NCI-H2107 treated with DMSO at 0.1 percent for 48 hours (cell line): ENCODE results near the gene TSPYL2.

Experiments used
- DNase-seq: peaks from one replicate; lab custom pipeline; 2025; ENCODE audit not compliant: unreplicated experiment; lab: John Stamatoyannopoulos, UW

Gene TSPYL2

DNA sequence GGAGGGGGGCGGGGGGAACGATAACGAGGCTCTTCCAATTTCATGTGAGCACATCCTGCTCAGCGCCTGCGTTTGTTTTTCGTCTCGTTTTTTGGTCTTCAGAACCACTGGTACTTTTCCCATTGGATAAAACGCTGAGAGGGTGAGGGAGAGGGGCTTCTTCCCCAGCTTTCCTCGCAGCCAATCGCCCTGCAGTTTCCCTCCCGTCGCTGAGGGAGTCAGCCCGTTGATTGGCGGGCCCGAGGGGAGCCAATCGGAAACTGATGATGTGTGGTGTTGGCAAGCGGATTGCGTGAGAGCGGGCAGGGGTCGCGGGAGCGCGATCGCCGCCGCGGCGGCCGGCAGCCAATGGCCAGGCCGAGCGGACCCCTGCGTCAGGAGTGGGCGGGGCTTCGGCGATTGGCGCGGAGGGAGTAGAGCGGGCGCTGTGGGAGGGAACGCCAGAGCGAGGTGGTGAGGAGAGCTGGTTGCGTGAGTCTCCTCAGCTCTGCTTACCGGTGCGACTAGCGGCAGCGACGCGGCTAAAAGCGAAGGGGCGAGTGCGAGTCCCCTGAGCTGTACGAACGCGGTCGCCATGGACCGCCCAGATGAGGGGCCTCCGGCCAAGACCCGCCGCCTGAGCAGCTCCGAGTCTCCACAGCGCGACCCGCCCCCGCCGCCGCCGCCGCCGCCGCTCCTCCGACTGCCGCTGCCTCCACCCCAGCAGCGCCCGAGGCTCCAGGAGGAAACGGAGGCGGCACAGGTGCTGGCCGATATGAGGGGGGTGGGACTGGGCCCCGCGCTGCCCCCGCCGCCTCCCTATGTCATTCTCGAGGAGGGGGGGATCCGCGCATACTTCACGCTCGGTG is at the start of gene TSPYL2:
TSPYL2 (plus strand) TSS at position 443 of the 848 bp plus-strand sequence; CDS start at position 575, 132 bp downstream.
- peak; percentile 95 for DNase-seq

DNA sequence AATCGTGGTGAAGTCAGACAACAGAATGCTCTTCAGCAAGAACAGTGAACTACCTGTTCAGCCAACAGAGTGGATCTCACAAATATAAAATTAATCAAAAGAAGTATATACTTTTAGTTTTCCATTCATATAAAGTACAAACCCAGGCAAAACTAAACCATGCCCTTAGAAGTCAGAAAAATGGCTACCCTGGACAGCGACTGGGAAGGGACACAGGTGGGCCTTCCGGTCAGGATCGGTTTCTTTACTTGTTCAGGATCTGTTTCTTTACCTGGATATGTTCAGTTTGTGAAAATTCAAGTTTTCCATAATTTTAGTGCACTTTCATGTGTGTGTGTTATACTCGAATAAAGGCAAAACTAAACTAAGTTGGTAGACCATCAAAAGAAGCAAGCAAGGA is 46.0 kb upstream of the TSPYL2 start:
- DNase-seq = no peak

DNA sequence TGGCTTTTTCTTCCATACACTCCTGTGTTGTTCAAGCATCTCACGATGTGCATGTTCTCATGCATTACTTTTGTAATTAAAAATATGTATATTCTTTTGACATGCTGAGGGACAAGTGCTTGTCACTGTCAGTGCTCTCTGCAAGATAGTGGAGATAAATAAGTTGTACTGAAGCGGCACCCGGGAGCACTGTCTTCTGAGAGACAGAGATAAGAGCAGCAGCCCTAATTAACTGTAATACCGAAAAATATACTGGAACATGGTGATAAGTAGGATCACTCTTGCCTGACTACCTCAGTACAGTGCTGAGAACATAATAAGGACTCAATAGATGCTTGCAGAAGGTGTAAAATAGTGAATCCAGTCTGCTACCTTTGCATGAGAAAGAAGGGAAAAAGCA is 42.9 kb upstream of the TSPYL2 start:
- no peak for DNase-seq

GRCh38 chrX:53044995-53045394 is 37.2 kb upstream of the TSPYL2 start:
- peak; percentile 21 for DNase-seq

DNA sequence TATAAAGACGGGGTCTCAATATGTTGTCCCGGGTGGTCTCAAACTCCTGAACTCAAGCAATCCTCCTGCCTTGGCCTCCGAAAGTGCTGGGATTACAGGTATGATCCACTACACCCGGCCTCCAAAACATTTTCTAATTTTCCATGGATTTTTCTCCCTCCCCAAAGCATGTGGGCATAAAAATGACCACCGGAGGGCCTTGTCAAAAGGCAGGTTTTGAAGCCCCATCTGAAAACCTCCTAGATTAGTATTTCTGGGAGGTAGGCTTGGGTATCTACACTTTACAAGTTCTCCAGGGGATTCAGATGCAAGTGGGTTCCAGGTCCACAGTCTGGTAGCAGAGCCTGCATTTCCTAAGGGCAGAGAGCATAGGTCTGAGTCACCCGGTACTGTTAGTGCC is 34.9 kb upstream of the TSPYL2 start:
- DNase-seq = no peak

DNA sequence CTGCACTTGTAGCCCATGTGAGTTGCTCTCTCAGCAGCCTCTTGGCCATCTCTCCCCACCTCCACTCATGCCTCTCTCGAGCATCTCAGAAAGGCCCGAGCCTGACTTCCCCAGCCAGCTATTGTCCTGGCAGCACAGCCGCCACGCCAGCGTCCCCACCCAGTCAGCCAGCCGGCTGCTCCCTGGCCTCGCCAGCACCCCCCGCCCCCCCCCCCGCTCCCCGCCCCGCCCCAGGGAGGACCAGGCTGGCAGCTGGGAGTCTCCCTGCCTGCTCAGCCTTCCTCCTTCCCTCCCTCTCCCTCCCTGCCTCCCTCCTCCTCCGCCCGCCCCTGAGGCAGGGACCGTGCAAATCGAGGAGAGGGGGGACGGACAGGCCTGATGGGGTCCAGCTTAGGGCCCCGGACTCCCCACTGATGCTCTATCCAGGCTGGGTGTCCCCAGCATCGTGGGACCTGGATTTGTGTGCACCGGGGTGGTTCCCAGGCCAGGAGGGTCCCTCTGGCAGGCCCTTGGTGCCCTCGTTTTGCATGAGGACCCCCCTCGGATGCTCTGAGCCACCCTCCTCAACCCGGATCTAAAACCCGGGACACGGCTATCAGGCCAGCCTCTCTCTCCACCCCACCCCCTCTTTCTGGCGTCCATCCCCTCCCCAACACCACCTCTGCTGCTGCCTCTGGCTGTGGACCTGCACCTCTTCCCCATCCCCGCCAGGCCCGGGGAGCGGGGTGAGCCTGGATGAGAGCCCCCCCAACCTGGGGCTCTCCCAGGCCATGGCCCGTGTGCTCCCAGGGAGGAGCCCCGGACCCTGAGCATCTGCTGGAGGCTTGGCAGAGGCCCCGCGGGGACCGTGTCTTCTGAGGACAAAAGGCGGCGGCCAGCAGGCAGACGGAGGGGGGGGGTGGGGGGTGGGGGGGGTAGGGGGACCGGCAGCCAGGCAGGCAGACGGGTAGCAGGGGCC is 33.7 kb upstream of the TSPYL2 start, which contains the start of gene GPR173:
GPR173 (plus strand) TSS at position 621 of the 958 bp plus-strand sequence. CDS start 27,833 bp downstream, outside the sequence.
- DNase-seq = peak; percentile 58

DNA sequence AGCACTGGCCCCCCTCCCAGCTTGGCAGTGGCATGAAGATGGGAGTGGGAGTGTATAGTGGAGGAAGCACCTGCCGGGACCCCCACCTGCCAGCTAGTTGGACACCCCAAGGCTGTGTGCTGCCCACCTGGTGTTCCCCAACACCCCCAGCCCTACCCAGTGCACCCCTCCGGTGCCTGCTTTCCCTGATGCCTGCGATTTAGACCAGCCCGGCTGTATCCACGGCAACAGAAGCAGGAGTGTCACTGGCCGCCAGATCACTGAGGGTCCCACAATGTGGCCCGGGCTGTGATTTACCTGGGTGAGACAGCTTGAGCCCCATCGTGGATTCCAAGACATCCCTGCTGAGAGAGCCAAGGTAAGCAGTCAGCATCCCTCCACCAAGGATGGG is 33.0 kb upstream of the TSPYL2 start:
- no peak for DNase-seq

GRCh38 chrX:53050841-53051240 is 31.3 kb upstream of the TSPYL2 start:
- DNase-seq = no peak

GRCh38 chrX:53055244-53055849 is 26.8 kb upstream of the TSPYL2 start:
- no peak for DNase-seq

DNA sequence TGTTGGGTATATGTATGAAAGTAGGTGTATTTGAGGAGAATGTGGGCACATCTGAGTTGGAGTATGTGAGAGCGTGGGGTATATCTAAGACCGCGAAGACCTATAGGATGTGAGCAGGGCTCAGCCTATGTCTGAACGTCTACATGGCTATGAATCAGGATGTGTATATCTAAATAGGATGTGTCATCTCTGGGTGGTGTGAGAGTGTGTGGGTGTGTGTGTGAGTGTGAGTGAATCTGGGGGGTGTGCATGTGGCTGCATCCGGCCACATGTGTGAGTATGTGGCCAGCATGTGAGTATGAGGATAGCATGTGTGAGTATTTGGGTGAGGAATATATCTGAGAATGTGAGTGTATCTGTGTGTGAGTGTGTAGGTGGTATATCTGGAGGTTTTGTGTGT is 25.9 kb upstream of the TSPYL2 start:
- DNase-seq = no peak

DNA sequence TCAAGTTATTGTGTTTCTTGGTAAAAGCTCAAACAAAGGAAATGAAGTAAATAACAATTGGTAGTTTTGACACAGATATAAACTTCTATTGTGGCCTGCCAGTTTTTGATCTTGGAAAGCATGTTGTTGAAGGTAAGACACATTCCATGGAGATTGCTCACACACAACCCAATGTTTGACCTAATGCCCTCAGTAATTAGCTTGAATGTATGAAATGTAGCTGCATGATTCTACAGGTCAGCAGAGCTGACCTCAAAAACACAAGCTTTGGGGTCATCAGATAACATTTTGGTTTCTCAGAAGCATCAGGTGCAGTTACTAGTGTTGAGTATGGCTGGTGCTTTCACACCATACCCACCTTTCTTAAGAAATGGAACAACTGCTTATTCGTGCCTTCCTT is 17.1 kb upstream of the TSPYL2 start:
- no peak for DNase-seq

- no peak for DNase-seq
These were observed 11.1 kb upstream of the TSPYL2 start for GRCh38 chrX:53071064-53071463.

DNA sequence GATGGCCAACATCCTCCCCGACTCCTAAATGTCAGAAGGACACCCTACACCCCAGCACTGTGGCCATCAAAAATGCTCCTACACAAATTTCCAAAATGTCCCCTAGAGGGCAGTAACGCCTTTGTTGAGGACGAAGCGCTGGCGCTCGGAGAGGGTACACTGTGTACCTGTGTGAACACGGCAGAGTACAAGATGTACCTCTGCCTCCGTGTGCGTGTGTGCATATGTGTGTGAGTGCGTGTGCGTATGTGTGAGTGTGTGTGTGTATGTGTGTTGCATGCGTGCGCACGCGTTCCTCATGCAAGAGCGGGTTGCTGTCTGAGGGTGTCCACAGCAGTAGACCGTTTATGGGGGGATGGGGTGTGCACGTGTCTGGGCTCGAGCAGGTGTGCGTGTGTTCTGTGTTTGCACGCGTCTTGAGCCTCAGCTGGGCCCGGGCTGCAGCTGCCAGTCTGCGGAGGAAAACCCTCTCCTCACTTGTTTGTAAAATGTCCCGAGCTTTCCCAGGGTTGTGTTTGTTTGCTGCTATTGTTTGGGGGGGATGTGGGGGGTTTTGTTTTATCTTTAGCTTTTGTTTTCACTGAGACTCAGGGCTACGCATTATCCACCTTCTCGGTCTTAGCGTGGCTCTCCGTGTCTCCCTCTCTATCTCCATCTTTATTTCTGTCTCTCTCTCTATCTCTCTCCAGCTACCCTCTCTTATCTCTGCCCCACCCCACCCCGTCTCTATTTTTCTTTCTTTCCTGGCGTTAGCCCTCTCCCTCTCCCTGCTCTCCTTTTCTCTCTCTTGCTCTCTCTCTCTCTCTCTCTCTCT is 10.4 kb upstream of the TSPYL2 start:
- peak; percentile 81 for DNase-seq

GRCh38 chrX:53072418-53073114 is 9.6 kb upstream of the TSPYL2 start:
- DNase-seq = no peak

DNA sequence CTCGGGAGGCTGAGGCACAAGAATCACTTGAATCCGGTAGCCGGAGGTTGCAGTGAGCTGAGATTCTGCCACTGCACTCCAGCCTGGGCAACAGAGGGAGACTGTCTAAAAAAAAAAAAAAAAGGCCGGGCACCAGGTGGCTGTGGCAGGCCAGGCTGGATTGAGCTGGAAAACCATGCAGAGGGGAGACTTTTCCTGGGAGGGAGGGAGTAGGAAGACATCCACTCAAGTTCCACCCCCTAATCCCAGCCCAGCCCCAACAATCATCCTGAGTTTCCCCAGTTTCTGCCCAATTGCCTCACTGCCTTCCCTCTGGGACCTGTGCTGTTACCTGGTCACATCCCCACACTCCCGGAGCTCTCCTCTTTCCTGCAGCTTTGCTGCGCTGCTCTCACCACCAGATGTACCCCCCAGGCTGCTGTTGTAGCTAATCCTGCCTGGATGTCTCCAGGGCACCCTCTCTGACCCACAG is 9.0 kb upstream of the TSPYL2 start:
- peak; percentile 48 for DNase-seq

DNA sequence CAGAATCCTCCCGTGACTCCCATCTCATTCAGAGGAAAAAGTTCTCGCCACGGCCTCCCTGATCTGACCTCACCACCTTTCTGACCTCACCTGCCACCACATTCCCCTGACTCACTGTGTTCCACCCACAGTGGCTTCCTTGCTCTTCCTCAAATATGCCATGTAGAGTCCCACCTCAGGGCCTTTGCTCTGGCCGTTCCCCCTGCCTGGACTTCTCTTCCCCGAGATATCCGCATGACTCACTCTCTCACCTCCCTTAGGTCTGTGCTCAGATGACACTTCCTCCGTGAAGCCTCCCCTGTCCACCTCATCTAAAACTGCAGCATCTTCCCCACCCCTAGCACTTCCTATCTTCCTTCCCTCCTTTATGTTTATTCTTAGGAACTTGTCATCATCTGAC is 7.2 kb upstream of the TSPYL2 start:
- DNase-seq = no peak

- DNase-seq = no peak
These were observed 5.5 kb upstream of the TSPYL2 start for GRCh38 chrX:53076671-53077070.

DNA sequence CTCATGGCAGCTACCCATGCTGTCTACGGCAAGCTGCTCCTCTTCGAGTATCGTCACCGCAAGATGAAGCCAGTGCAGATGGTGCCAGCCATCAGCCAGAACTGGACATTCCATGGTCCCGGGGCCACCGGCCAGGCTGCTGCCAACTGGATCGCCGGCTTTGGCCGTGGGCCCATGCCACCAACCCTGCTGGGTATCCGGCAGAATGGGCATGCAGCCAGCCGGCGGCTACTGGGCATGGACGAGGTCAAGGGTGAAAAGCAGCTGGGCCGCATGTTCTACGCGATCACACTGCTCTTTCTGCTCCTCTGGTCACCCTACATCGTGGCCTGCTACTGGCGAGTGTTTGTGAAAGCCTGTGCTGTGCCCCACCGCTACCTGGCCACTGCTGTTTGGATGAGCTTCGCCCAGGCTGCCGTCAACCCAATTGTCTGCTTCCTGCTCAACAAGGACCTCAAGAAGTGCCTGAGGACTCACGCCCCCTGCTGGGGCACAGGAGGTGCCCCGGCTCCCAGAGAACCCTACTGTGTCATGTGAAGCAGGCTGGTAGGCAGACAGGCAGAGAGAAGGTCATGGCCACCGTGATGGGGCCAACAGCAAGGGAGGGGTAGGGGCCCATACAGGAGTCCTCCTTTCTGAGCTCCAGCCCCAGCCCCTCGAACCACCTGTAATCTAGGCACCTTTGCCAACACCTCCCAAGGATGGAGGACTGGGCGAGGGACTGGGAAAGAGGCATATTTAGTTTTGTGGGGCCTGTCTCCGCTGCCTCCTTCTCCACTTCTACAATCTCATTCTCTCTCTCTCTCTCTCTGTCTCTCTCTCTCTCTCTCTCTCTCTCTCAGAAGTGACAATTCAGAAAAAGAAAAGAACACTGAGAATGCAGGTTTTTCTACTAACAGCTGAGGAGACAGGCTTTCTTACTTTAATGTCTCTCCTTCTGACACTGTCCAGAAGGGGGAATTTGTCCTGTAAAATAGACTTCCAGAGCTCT is 4.7 kb upstream of the TSPYL2 start:
- no peak for DNase-seq

GRCh38 chrX:53078943-53079342 is 3.2 kb upstream of the TSPYL2 start:
- DNase-seq = no peak
